HepG2 (cell line): ENCODE data around the gene SRBD1. TPM values are rescaled to one million over a fixed set of nuclear protein-coding genes. Genes with fewer than 3 reads are reported as not detected.

ENCODE experiments used
- DMTF1 ChIP-seq: sonication (generic); formaldehyde crosslinking; IDR thresholded peaks from 2 replicates; pipeline ENCODE4 v1.4.0; 2020; ENCODE audit warnings: mild to moderate bottlenecking, missing genetic modification reagents
- GPN1 ChIP-seq: sonication (generic); formaldehyde crosslinking; IDR thresholded peaks from 2 replicates; pipeline ENCODE4 v1.5.1; 2020; ENCODE audit warnings: missing genetic modification reagents, borderline replicate concordance
- HNF1B ChIP-seq: sonication (generic); formaldehyde crosslinking; IDR thresholded peaks from 2 replicates; pipeline ENCODE4 v1.5.1; 2020; ENCODE audit warnings: mild to moderate bottlenecking, moderate library complexity, missing genetic modification reagents
- HOXA9 ChIP-seq: sonication (generic); formaldehyde crosslinking; IDR thresholded peaks from 2 replicates; pipeline ENCODE4 v1.8.1; 2022; ENCODE audit warnings: missing genetic modification reagents, mild to moderate bottlenecking, moderate library complexity, borderline replicate concordance
- MEIS1 ChIP-seq: sonication (generic); formaldehyde crosslinking; IDR thresholded peaks from 2 replicates; pipeline ENCODE4 v1.9.0; 2021; ENCODE audit warnings: mild to moderate bottlenecking, missing genetic modification reagents, moderate library complexity, borderline replicate concordance
- MTERF4 ChIP-seq: sonication (generic); formaldehyde crosslinking; IDR thresholded peaks from 2 replicates; pipeline ENCODE4 v1.8.0; 2023; ENCODE audit warnings: mild to moderate bottlenecking, missing genetic modification reagents
- SIX1 ChIP-seq: sonication (generic); formaldehyde crosslinking; IDR thresholded peaks from 2 replicates; pipeline ENCODE4 v1.4.0; 2020; ENCODE audit warnings: missing genetic modification reagents, borderline replicate concordance
- SMARCE1 ChIP-seq: fragments of 450-650 bp; IDR thresholded peaks from 2 replicates; pipeline ENCODE4 v1.6.1; 2017; ENCODE audit warnings: borderline replicate concordance
- SRSF1 ChIP-seq: fragments of 200-400 bp; formaldehyde crosslinking; optimal IDR thresholded peaks from 2 replicates; pipeline ENCODE3; 2017; ENCODE audit warnings: mild to moderate bottlenecking, low read depth, low read length, moderate library complexity
- STAT6 ChIP-seq: sonication (generic); formaldehyde crosslinking; IDR thresholded peaks from 2 replicates; pipeline ENCODE4 v1.4.0; 2020; ENCODE audit warnings: missing genetic modification reagents, mild to moderate bottlenecking, borderline replicate concordance
- TP53 ChIP-seq: sonication (generic); formaldehyde crosslinking; conservative IDR thresholded peaks from 2 replicates; pipeline ENCODE4 v1.4.0; 2020; ENCODE audit warnings: missing genetic modification reagents
- YY1 ChIP-seq: IDR thresholded peaks from 2 replicates; pipeline ENCODE4 v1.6.1; 2011; ENCODE audit warnings: low read length, low read depth, moderate library complexity, mild to moderate bottlenecking; ENCODE audit not compliant: insufficient read depth, insufficient replicate concordance
- ZBTB39 ChIP-seq: sonication (generic); formaldehyde crosslinking; IDR thresholded peaks from 2 replicates; pipeline ENCODE4 v1.5.0; 2020; ENCODE audit warnings: missing genetic modification reagents
- ZFX ChIP-seq: sonication (generic); formaldehyde crosslinking; IDR thresholded peaks from 2 replicates; pipeline ENCODE4 v1.4.0; 2020; ENCODE audit warnings: mild to moderate bottlenecking, low read depth, missing genetic modification reagents, moderate library complexity
- ZNF205 ChIP-seq: IDR thresholded peaks from 2 replicates; pipeline ENCODE4 v1.6.1; 2018; ENCODE audit warnings: missing biosample characterization, missing genetic modification reagents
- ZNF232 ChIP-seq: sonication (generic); formaldehyde crosslinking; IDR thresholded peaks from 2 replicates; pipeline ENCODE4 v1.4.0; 2020; ENCODE audit warnings: missing genetic modification reagents, borderline replicate concordance
- ZSCAN31 ChIP-seq: sonication (generic); formaldehyde crosslinking; IDR thresholded peaks from 2 replicates; pipeline ENCODE4 v1.5.0; 2020; ENCODE audit warnings: low read depth, mild to moderate bottlenecking, missing genetic modification reagents
- polyA plus RNA-seq, 8 experiments: library from polyadenylated mRNA; depleted of rRNA in 3 of 8; stranded (reverse) in 7 of 8; unstranded in 1 of 8; fragments of >200 nt; fragmentation: Illumina TruSeq in 4 of 8; extraction: Trizol in 4 of 8; gene quantifications; 2 replicates each; pipeline versions ENCODE4 v1.2.1 to v1.2.3, GENCODE V29; 2011 to 2016; ENCODE audit warnings: low read depth in 4 of 8, missing spikeins in 1 of 8, mixed read lengths in 1 of 8; ENCODE audit not compliant: insufficient read depth in 1 of 8
- total RNA-seq, 5 experiments: library from RNA; depleted of rRNA; stranded (reverse); fragments of >200 nt; fragmentation: Illumina TruSeq; extraction: Trizol; gene quantifications; 2 replicates each; pipeline ENCODE4 v1.2.3, GENCODE V29; 2016; ENCODE audit warnings: low read depth in 1 of 5

SRBD1 gene
- total and polyA plus RNA-seq, 2 of the 13 experiments (the other 11 are each of a cell fraction or from before 2014, with no cell fraction given), result 3.2 to 23.9 TPM

GRCh38 chr2:45373534-45373933 is 237.5 kb downstream of the SRBD1 start (continued):
- TF ChIP-seq HNF1B (CRISPR knock-in tag) (no peak), ZNF232 (CRISPR knock-in tag) (no peak), ZSCAN31 (CRISPR knock-in tag) (no peak), ZBTB39 (no peak), DMTF1 (CRISPR knock-in tag) (no peak), STAT6 (CRISPR knock-in tag) (no peak), SRSF1 (no peak), ZNF205 (CRISPR knock-in tag) (peak; percentile 50; the same call in 1 of the 2 replicates), ZFX (no peak), SMARCE1 (no peak), YY1 (no peak), MEIS1 (CRISPR knock-in tag) (no peak), MTERF4 (CRISPR knock-in tag) (no peak), TP53 (no peak), HOXA9 (no peak), SIX1 (peak; percentile 80; the same call in 1 of the 2 replicates), GPN1 (no peak)
